ENCODE results near the gene CIPC.

CIPC gene

DNA sequence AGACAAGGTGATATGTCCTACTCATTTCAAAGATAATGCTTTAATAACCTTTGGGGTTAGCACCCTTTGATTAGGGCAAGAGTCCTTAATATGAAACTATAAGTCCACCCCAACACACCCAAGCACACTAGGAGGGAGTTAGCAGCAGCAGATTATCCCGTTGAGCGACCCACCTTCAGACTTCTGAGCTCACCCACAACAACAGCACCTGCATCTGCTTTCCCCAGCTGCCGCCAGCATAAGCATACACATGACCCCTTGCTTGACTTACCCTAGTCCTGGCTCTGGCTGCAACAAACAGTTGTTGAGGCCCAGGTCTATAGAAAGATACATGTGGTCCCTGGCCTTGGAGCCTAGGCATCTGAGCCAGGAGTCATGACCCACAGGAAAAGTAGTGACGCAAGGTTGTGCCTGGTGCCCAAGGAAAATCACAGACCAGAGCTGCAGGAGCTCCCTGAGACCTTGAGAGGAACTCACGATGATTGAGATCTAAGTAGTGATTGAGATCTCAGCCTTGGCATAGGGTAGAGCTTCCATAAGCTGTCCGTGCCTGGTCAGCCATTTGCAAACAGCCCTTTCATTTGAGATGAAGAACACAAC is 24.6 kb downstream of the CIPC start:
- no peak overlapping the region for H3K4me2 ChIP-seq (ENCODE audit: low read depth, low read length, poor library complexity, severe bottlenecking)
- H4K20me1 ChIP-seq (ENCODE audit: insufficient read depth, low read length, poor library complexity, severe bottlenecking): no peaks in the 10 kb centered on the region
- no peaks in the 10 kb centered on the region for H3K9me2 ChIP-seq (replicated peaks; ENCODE audit: low read depth, low read length)
- H2AFZ ChIP-seq (ENCODE audit: low read length): no peak overlapping the region
- peaks cover 3% of the 10 kb centered on the region for H3K4me1 ChIP-seq (ENCODE audit: insufficient read depth, low read length, poor library complexity, severe bottlenecking)
- no peaks in the 10 kb centered on the region for H3K27me3 ChIP-seq (ENCODE audit: insufficient read depth, low read length, poor library complexity, severe bottlenecking)
- no peaks in the 10 kb centered on the region for H3K36me3 ChIP-seq (ENCODE audit: insufficient read depth, low read length)
- H3K79me2 ChIP-seq (ENCODE audit: insufficient read depth, low read length): no peaks in the 10 kb centered on the region
- TF ChIP-seq, protein P1, sequence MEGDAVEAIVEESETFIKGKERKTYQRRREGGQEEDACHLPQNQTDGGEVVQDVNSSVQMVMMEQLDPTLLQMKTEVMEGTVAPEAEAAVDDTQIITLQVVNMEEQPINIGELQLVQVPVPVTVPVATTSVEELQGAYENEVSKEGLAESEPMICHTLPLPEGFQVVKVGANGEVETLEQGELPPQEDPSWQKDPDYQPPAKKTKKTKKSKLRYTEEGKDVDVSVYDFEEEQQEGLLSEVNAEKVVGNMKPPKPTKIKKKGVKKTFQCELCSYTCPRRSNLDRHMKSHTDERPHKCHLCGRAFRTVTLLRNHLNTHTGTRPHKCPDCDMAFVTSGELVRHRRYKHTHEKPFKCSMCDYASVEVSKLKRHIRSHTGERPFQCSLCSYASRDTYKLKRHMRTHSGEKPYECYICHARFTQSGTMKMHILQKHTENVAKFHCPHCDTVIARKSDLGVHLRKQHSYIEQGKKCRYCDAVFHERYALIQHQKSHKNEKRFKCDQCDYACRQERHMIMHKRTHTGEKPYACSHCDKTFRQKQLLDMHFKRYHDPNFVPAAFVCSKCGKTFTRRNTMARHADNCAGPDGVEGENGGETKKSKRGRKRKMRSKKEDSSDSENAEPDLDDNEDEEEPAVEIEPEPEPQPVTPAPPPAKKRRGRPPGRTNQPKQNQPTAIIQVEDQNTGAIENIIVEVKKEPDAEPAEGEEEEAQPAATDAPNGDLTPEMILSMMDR (conservative IDR thresholded peaks at IDR 0.05; ENCODE audit: low read length): no peak
- no peak for TF ChIP-seq EZH2phosphoT487 (IDR thresholded peaks at IDR 0.05; ENCODE audit: borderline replicate concordance)
- no peaks in the 10 kb centered on the region for H3F3A ChIP-seq (ENCODE audit: low read depth)
- H3K9me3 ChIP-seq (ENCODE audit: insufficient read depth, low read depth, low read length): no peaks in the 10 kb centered on the region
- no peak overlapping the region for H3K9ac ChIP-seq (ENCODE audit: low read depth, low read length, poor library complexity, severe bottlenecking)
- no peak overlapping the region for H3K4me3 ChIP-seq (ENCODE audit: low read length, poor library complexity, severe bottlenecking)

DNA sequence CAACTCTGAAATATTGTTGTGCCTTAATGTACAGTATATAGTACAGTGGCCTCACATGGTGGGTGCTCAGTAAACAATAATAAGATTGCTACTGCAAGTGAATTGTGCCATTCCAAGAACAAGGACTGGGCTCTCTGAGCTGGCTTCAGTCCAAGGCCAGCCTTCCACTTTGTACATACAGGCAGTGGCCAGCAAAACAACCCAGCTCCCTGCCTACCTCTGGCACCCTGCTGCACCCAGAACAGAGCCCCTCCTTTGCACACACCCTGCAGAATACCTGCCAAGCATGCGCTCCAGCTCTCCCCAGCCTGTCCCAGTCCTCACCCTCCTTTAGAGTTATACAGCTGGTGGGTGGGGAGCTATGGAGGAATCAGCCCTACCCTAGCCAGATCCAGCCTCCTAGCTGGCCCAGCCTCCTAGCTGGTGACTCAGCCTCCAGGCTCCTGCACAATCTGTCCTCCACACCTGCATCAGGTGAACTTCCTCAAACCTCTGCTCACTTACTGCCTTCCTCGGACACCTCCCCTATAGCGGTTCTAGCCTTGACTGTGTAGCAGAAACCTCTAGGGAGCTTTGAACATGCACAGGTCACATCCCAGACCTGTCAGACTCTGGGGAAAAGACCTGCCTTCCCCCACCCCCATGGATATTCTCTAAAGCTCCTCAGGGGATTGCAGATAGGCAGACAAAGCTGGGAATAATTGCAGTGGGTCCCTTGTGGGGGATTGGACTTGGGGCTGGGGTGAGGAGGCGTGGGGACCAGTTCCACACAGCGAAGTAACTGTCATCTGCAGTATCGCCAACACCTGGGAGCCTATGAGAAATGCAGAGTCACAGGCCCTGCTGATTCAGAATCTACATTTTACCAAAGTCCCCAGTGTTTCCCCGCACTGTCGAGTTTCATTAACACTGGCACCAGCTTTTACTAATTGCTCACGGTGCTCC is 25.6 kb downstream of the CIPC start:
- Histone ChIP-seq H3K4me2 (ENCODE audit: low read depth, low read length, poor library complexity, severe bottlenecking) (no peak overlapping the region), H3K9ac (ENCODE audit: low read depth, low read length, poor library complexity, severe bottlenecking) (no peak overlapping the region), H3K4me3 (ENCODE audit: low read length, poor library complexity, severe bottlenecking) (no peak overlapping the region)

DNA sequence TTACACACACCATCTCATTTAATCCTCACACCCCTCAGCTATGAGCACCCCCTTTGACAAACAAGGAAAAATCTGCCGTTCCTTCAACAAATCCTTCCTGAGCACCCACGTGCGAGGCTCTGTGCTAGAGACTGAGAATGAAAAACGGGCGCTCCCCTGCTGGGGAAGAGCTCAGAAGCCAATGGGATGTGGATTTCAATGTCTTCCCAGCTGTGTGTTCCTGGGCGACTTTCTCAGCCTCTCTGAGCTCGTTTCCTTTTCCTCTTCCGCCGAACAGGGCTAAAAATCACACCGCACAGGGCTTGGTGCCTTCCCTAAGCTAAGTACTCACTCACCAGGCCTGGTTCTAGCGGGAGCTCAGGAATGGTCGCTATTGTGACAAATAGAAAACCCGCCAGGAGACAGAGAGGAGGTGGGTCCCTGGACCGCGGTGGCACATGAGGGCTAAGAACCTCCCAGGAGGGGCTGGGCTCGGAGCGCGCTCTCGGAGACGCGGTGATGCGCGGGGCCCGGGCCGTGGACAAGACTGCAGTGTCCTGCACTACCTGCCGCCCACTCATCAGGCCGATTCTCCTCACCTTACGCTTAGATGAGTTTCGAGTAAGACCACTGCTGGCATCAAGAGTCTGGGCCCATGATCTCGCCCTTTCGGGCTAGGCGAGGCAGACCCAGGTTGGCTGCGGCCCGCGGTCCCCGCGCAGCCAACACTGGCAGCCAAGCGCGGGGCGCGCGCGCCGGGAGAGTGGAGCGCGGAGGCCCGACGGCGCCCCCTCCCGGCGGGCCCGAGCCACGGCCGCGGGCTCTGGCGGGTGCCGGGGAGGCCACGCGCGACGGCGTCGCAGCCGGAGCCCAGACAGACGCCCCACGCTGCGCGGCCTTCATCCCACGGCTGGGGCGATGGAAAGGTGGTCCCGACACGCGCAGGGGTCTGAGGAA is 26.6 kb downstream of the CIPC start:
- H3K4me1 ChIP-seq (ENCODE audit: insufficient read depth, low read length, poor library complexity, severe bottlenecking): peaks cover 3% of the 10 kb centered on the region
- H3K9ac ChIP-seq (ENCODE audit: low read depth, low read length, poor library complexity, severe bottlenecking): no peak overlapping the region
- no peaks in the 10 kb centered on the region for H3K79me2 ChIP-seq (ENCODE audit: insufficient read depth, low read length)
- H3K27me3 ChIP-seq (ENCODE audit: insufficient read depth, low read length, poor library complexity, severe bottlenecking): no peaks in the 10 kb centered on the region
- H4K20me1 ChIP-seq (ENCODE audit: insufficient read depth, low read length, poor library complexity, severe bottlenecking): no peaks in the 10 kb centered on the region
- H3K36me3 ChIP-seq (ENCODE audit: insufficient read depth, low read length): no peaks in the 10 kb centered on the region
- H3F3A ChIP-seq (ENCODE audit: low read depth): no peaks in the 10 kb centered on the region
- no peaks in the 10 kb centered on the region for H3K9me2 ChIP-seq (replicated peaks; ENCODE audit: low read depth, low read length)
- TF ChIP-seq, protein P1 (conservative IDR thresholded peaks at IDR 0.05; ENCODE audit: low read length): no peak
- no peak for TF ChIP-seq EZH2phosphoT487 (IDR thresholded peaks at IDR 0.05; ENCODE audit: borderline replicate concordance)
- H3K9me3 ChIP-seq (ENCODE audit: insufficient read depth, low read depth, low read length): no peaks in the 10 kb centered on the region
- no peak overlapping the region for H2AFZ ChIP-seq (ENCODE audit: low read length)
- H3K4me2 ChIP-seq (ENCODE audit: low read depth, low read length, poor library complexity, severe bottlenecking): no peak overlapping the region
- H3K4me3 ChIP-seq (ENCODE audit: low read length, poor library complexity, severe bottlenecking): no peak overlapping the region

More for the DNA sequence above, 25.6 kb downstream of the CIPC start:
- Histone ChIP-seq H3K79me2 (ENCODE audit: insufficient read depth, low read length) (no peaks in the 10 kb centered on the region), H2AFZ (ENCODE audit: low read length) (no peak overlapping the region), H4K20me1 (ENCODE audit: insufficient read depth, low read length, poor library complexity, severe bottlenecking) (no peaks in the 10 kb centered on the region), H3K9me2 (replicated peaks; ENCODE audit: low read depth, low read length) (no peaks in the 10 kb centered on the region), H3K27me3 (ENCODE audit: insufficient read depth, low read length, poor library complexity, severe bottlenecking) (no peaks in the 10 kb centered on the region), H3K36me3 (ENCODE audit: insufficient read depth, low read length) (no peaks in the 10 kb centered on the region), H3K9me3 (ENCODE audit: insufficient read depth, low read depth, low read length) (no peaks in the 10 kb centered on the region), H3K4me1 (ENCODE audit: insufficient read depth, low read length, poor library complexity, severe bottlenecking) (peaks cover 3% of the 10 kb centered on the region), H3F3A (ENCODE audit: low read depth) (no peaks in the 10 kb centered on the region)
- no peak for TF ChIP-seq EZH2phosphoT487 (IDR thresholded peaks at IDR 0.05; ENCODE audit: borderline replicate concordance)
- TF ChIP-seq, protein P1 (conservative IDR thresholded peaks at IDR 0.05; ENCODE audit: low read length): no peak

Data from Loucy (cell line).